Keratinocyte (primary cell): ENCODE results near the gene TGDS. TPM values are rescaled to one million over a fixed set of nuclear protein-coding genes. Genes with fewer than 3 reads are reported as not detected.

Experiments
- DNase-seq: peaks from one replicate; pipeline ENCODE4 v3.0.0-alpha.2; 2011; ENCODE audit warnings: low read depth, missing footprints, low spot score
- FAIRE-seq: peaks from 2 replicates; lab custom pipeline; 2011; peaks lifted over from hg19 to GRCh38; lab: Jason Lieb, UNC
- H2AFZ ChIP-seq: 2 replicates; pipeline ENCODE4 v1.6.0; 2012; ENCODE audit warnings: low read length, control low read depth, inconsistent platforms; ENCODE audit not compliant: control insufficient read depth
- H3K27ac ChIP-seq: 2 replicates; pipeline ENCODE4 v1.5.1; 2011; ENCODE audit warnings: low read length; ENCODE audit not compliant: control insufficient read depth, insufficient read depth
- H3K27me3 ChIP-seq: 3 replicates; pipeline ENCODE4 v1.6.0; 2011; ENCODE audit warnings: low read length; ENCODE audit not compliant: control insufficient read depth, insufficient read depth; ENCODE audit errors: extremely low read depth
- H3K36me3 ChIP-seq, 2 experiments: 2 replicates in 1 of 2; 3 replicates in 1 of 2; pipeline ENCODE4 v1.5.1; 2011; ENCODE audit warnings: low read length in 2 of 2, mild to moderate bottlenecking in 1 of 2; ENCODE audit not compliant: control insufficient read depth in 2 of 2, insufficient read depth in 2 of 2; ENCODE audit errors: extremely low read depth in 1 of 2
- H3K4me1 ChIP-seq: 3 replicates; pipeline ENCODE4 v1.5.1; 2011; ENCODE audit warnings: low read length; ENCODE audit not compliant: control insufficient read depth, insufficient read depth; ENCODE audit errors: extremely low read depth
- H3K4me2 ChIP-seq: 3 replicates; pipeline ENCODE4 v1.6.0; 2011; ENCODE audit warnings: low read depth, low read length; ENCODE audit not compliant: control insufficient read depth, insufficient read depth; ENCODE audit errors: extremely low read depth
- H3K4me3 ChIP-seq, 3 experiments: fragments of 200-600 bp in 1 of 3; sonication (generic) in 1 of 3; 2 replicates in 2 of 3; 3 replicates in 1 of 3; pipeline ENCODE4 v1.5.1; 2011 to 2016; ENCODE audit warnings: low read length in 3 of 3, mild to moderate bottlenecking in 3 of 3, control low read depth in 2 of 3, inconsistent platforms in 1 of 3, low read depth in 1 of 3, mixed read lengths in 1 of 3, mixed run types in 1 of 3, moderate library complexity in 1 of 3; ENCODE audit not compliant: control insufficient read depth in 2 of 3, insufficient read depth in 2 of 3; ENCODE audit errors: extremely low read depth in 1 of 3
- H3K79me2 ChIP-seq: 2 replicates; pipeline ENCODE4 v1.6.0; 2012; ENCODE audit warnings: low read length; ENCODE audit not compliant: control insufficient read depth, insufficient read depth
- H3K9ac ChIP-seq: 3 replicates; pipeline ENCODE4 v1.6.0; 2011; ENCODE audit warnings: low read length; ENCODE audit not compliant: control insufficient read depth, insufficient read depth; ENCODE audit errors: extremely low read depth
- H3K9me1 ChIP-seq: 3 replicates; pipeline ENCODE4 v1.6.0; 2011; ENCODE audit warnings: low read length; ENCODE audit not compliant: control insufficient read depth, insufficient read depth; ENCODE audit errors: extremely low read depth
- H3K9me3 ChIP-seq: 2 replicates; pipeline ENCODE4 v1.5.1; 2012; ENCODE audit warnings: low read depth, low read length; ENCODE audit not compliant: control insufficient read depth
- H4K20me1 ChIP-seq: 3 replicates; pipeline ENCODE4 v1.6.0; 2011; ENCODE audit warnings: low read length; ENCODE audit not compliant: control insufficient read depth, insufficient read depth; ENCODE audit errors: extremely low read depth
- CTCF ChIP-seq, 3 experiments: IDR thresholded peaks in 1 of 3; conservative IDR thresholded peaks in 1 of 3; optimal IDR thresholded peaks in 1 of 3; 2 replicates in 2 of 3; 3 replicates in 1 of 3; pipeline versions ENCODE3 to v1.5.1; 2011; ENCODE audit warnings: low read length in 3 of 3, mild to moderate bottlenecking in 3 of 3, moderate library complexity in 2 of 3, control low read depth in 1 of 3, inconsistent platforms in 1 of 3; ENCODE audit not compliant: insufficient read depth in 2 of 3; ENCODE audit errors: extremely low read depth in 1 of 3
- EZH2 ChIP-seq: IDR thresholded peaks from one replicate; pipeline ENCODE4 v1.6.1; 2012; ENCODE audit warnings: inconsistent platforms, mild to moderate bottlenecking, low read length, moderate library complexity
- dilution Hi-C: fragments of 300-500 bp; cut with MboI; formaldehyde crosslinking; loops from one replicate; pipeline ENCODE4 v1.7.0; 2020; ENCODE audit warnings: low sequenced_read_pairs; ENCODE audit not compliant: extremely low pct_ligation_motif_present
- polyA plus RNA-seq, 5 experiments: library from polyadenylated mRNA; depleted of rRNA in 3 of 5; stranded (reverse) in 3 of 5; stranded (forward) in 1 of 5; unstranded in 1 of 5; fragments of >200 nt; gene quantifications; 1 replicate in 1 of 5; 2 replicates in 3 of 5; 3 replicates in 1 of 5; pipeline versions ENCODE4 v1.2.1 to v1.2.3, GENCODE V29; 2011 to 2012; ENCODE audit warnings: missing spikeins in 2 of 5, low read depth in 1 of 5, low replicate concordance in 1 of 5

TGDS gene
- polyA plus RNA-seq, 1 donor (not counting 4 experiments of a cell fraction or from before 2014, with no cell fraction given): 19.4 TPM

- dilution Hi-C loops: no loop called here
- TF ChIP-seq CTCF (optimal IDR thresholded peaks at IDR 0.05 in 1 of 3, IDR thresholded peaks at IDR 0.05 in 1 of 3, conservative IDR thresholded peaks at IDR 0.05 in 1 of 3; ENCODE audit: extremely low read depth in 1 of 3, insufficient read depth in 2 of 3, low read length in 3 of 3): no peak
- TF ChIP-seq EZH2: no peak
- H3K36me3 ChIP-seq: no peaks in the 10 kb centered on the region
- no peaks in the 10 kb centered on the region for H3K79me2 ChIP-seq
- no peaks in the 10 kb centered on the region for H3K4me1 ChIP-seq
- H3K27me3 ChIP-seq: no peaks in the 10 kb centered on the region
- FAIRE-seq: no peak
- H3K9ac ChIP-seq: no peak overlapping the region
- H3K27ac ChIP-seq: no peak overlapping the region
- H3K9me3 ChIP-seq: no peaks in the 10 kb centered on the region
- H3K4me2 ChIP-seq: no peak overlapping the region
- H3K4me3 ChIP-seq: no peak overlapping the region
- no peak for DNase-seq
- no peak overlapping the region for H2AFZ ChIP-seq
- H4K20me1 ChIP-seq: no peaks in the 10 kb centered on the region
- H3K9me1 ChIP-seq: no peaks in the 10 kb centered on the region
These were observed 70.2 kb downstream of the TGDS start for GRCh38 chr13:94525781-94526180.

- dilution Hi-C loops: no loop called here
- H2AFZ ChIP-seq: no peak overlapping the region
- TF ChIP-seq CTCF (optimal IDR thresholded peaks at IDR 0.05 in 1 of 3, IDR thresholded peaks at IDR 0.05 in 1 of 3, conservative IDR thresholded peaks at IDR 0.05 in 1 of 3; ENCODE audit: extremely low read depth in 1 of 3, insufficient read depth in 2 of 3, low read length in 3 of 3): no peak
- TF ChIP-seq EZH2: no peak
- no peak overlapping the region for H3K4me3 ChIP-seq
- H3K4me1 ChIP-seq: no peaks in the 10 kb centered on the region
- no peaks in the 10 kb centered on the region for H3K79me2 ChIP-seq
- no peaks in the 10 kb centered on the region for H3K36me3 ChIP-seq
- no peaks in the 10 kb centered on the region for H4K20me1 ChIP-seq
- H3K9ac ChIP-seq: no peak overlapping the region
- DNase-seq (no peak), FAIRE-seq (no peak)
- no peak overlapping the region for H3K27ac ChIP-seq
- H3K9me3 ChIP-seq: no peaks in the 10 kb centered on the region
- H3K4me2 ChIP-seq: no peak overlapping the region
- H3K9me1 ChIP-seq: no peaks in the 10 kb centered on the region
- no peaks in the 10 kb centered on the region for H3K27me3 ChIP-seq
These were observed 71.5 kb downstream of the TGDS start for GRCh38 chr13:94524407-94524806.

Other genes with a start within 250 kb of the TGDS start
- 0.04 to 0.08 TPM in 2 of 3 replicates, not detected in the other for gene DCT, start 116.5 kb downstream of the TGDS start, polyA plus RNA-seq
- gene GPR180, start 5.7 kb upstream of the TGDS start, polyA plus RNA-seq: 5.7 to 9.9 TPM (median 6.5 TPM) in 3 replicates
- gene SOX21, start 116.4 kb upstream of the TGDS start, polyA plus RNA-seq: not detected in 3 replicates